HK-2 (cell line): ENCODE measurements around the gene KLK13.

Experiments
- DNase-seq: peaks from one replicate; pipeline ENCODE4 v3.0.0-alpha.2; 2018; ENCODE audit not compliant: unreplicated experiment

Gene KLK13

GRCh38 chr19:51091895-51092873, 27.3 kb upstream of the KLK13 start:
- no peak for DNase-seq

- no peak for DNase-seq
These were observed 26.2 kb upstream of the KLK13 start for GRCh38 chr19:51091126-51091525.

- no peak for DNase-seq
These were observed 25.6 kb upstream of the KLK13 start for GRCh38 chr19:51090471-51090870.

- DNase-seq = no peak
These were observed 24.9 kb upstream of the KLK13 start for GRCh38 chr19:51089786-51090185.

GRCh38 chr19:51086153-51086850, 21.4 kb upstream of the KLK13 start:
- DNase-seq = no peak

- DNase-seq = no peak
These were observed 19.6 kb upstream of the KLK13 start for GRCh38 chr19:51084505-51084904.

- DNase-seq = no peak
These were observed 18.9 kb upstream of the KLK13 start for GRCh38 chr19:51083783-51084182.

- DNase-seq = no peak
These were observed 18.3 kb upstream of the KLK13 start for GRCh38 chr19:51083181-51083580.

- no peak for DNase-seq
These were observed 17.7 kb upstream of the KLK13 start, which contains the start of gene KLK14 for GRCh38 chr19:51082611-51083010. KLK14 (minus strand) TSS chr19:51082887; CDS start chr19:51082614, 273 bp downstream.

- no peak for DNase-seq
These were observed 16.6 kb upstream of the KLK13 start for GRCh38 chr19:51081476-51081875.

GRCh38 chr19:51079481-51080110, 14.7 kb upstream of the KLK13 start:
- DNase-seq = no peak

GRCh38 chr19:51078731-51079130, 13.8 kb upstream of the KLK13 start:
- no peak for DNase-seq

- no peak for DNase-seq
These were observed 13.2 kb upstream of the KLK13 start for GRCh38 chr19:51078104-51078503.

- DNase-seq = no peak
These were observed 11.8 kb upstream of the KLK13 start for GRCh38 chr19:51076631-51077213.

GRCh38 chr19:51075998-51076397, 11.1 kb upstream of the KLK13 start:
- DNase-seq = no peak

- no peak for DNase-seq
These were observed 6.2 kb upstream of the KLK13 start for GRCh38 chr19:51071095-51071405.

GRCh38 chr19:51070334-51071094, 5.6 kb upstream of the KLK13 start:
- DNase-seq = no peak

- no peak for DNase-seq
These were observed 1.7 kb upstream of the KLK13 start for GRCh38 chr19:51066393-51067186.

GRCh38 chr19:51065221-51065960, 499 bp upstream of the KLK13 start:
- no peak for DNase-seq

- DNase-seq = no peak
These were observed 1.2 kb downstream of the KLK13 start for GRCh38 chr19:51063664-51064063.
